ENCODE measurements around the gene COMMD1.
"Not testable (repeated sequence)": the region's sequence is repeated elsewhere in the genome, so short reads cannot be mapped to it uniquely, and the experiment has no call there.

COMMD1 gene

DNA sequence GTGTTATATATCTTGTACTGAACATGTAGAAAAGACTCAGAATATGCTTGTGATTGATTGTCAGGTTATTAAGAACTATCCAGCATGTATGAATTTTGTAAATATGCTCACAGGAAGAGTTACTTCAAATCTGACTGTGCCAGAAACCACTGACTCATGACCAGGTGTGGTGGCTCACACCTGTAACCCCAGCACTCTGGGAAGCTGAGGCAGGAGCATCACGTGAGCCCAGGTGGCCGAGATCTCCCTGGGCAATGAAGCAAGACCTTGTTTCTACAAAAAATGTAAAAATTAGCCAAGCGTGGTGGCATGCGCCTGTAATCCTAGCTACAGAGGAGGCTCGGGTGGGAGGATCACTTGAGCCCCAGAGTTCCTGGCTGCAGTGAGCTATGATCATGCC lies 126.6 kb downstream of the COMMD1 start:
- DNase-seq, result no peak

DNA sequence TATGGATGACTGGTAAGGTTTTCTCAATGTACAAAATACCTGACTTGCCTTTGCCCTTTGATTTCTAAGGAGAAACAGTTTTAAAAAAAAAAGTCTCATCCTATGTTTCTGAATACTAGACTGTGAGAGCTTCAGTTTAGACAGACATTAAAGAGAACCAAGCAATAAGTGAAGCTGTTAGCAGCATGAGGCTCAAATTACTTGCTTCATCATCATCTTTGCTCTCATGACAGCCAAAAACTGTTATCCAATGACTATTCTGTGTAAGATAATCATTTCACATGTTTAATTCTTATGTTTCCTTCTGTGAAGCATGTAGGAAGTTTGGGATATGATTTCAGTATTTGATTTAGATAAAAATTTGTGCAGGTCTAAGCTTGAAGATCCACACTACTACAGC lies 129.2 kb downstream of the COMMD1 start:
- DNase-seq, result no peak

DNA sequence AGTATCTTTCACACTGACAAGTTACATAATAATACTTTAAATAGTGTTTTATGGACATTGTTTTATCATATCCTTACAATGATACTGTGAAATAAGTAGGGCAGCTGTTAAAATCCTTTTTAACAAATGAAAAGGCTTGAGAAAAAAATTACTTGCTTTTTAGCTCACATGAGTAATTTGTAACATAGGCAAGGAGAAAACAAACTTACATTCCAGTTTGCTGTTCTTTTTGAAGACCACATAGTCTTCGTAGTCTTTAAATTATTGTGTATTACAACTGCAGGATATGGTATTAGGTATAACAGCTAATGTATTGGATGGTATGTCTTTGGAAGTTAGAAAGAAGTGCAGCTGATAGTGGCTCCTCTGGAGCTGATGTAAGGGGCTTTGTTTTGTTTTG lies 130.8 kb downstream of the COMMD1 start:
- DNase-seq, result no peak

DNA sequence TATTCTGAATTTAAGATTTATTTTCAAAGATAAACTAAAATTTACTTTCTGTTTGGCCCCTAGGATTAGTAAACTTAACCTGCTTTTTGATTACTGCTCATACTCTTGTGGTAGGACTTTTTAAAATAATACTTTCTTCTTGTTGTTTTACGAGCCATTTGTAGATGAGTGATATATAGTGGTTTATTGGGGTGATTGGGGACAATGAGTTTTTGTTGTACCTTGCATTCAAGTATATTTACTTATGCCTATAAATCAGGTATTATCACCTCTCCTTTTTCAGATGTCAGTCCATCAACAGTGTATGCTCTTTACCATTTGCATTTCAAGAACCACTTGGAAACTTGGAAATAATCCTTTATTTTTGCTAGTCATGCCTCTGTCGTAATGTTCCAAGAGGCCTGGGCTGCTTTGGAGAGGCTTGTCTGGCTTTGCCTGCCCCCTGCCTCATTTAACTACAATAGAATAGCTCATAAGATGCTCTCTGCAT lies 131.3 kb downstream of the COMMD1 start:
- no peak for DNase-seq

DNA sequence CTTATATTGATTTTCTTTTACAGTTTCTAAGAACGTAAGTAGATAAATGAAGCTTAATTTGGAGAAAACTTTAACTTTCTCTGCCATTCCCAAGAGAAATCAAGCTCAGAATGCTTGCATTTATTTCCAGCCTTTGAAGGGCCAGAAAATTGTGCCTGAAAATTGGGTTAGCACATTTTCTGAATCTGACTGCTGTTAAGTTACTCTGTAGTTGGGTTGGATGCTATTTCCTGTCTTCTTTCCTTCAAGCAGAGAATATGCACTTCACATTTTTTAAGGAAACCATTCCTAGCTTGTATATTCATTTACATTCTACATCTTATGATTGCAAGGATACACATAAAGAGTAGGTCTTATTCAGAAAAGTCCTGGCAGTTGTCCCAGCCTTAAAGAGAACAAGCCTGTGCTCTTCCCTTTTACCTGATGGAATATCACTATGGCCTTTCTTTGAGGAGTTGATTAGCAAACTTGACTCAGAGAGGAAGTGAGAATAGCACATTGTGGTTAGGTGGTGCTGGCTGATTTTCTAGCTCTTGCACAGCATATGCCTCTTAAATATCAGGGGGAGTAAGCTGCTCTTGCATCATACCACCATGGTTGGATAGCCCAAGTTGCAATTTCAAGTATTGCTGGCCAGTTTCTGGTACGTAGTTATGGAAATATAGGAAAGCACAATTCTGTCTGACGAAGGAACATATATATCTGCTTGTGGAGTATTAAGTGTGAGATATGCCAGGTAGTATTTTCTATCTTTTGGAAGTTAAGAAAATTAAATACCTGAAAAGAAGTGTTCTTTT lies 133.7 kb downstream of the COMMD1 start:
- no peak for DNase-seq

DNA sequence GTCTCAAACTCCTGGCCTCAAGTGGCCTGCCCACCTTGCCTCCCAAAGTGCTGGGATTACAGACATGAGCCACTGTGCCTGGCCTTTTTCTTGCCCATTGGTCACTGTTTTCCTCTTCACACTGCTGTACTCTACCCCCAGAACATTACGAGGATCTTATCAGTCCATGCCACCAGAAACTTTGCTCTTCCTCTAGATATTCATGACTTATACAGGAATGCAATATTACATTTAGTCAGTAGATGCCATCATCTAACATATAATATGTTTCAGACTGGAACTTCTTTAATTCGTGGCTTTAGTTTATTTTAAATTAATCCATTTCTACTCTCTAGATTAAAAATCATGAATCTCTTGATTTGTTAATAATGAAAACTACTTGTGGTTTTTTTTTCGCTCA lies 135.5 kb downstream of the COMMD1 start:
- DNase-seq, result no peak

DNA sequence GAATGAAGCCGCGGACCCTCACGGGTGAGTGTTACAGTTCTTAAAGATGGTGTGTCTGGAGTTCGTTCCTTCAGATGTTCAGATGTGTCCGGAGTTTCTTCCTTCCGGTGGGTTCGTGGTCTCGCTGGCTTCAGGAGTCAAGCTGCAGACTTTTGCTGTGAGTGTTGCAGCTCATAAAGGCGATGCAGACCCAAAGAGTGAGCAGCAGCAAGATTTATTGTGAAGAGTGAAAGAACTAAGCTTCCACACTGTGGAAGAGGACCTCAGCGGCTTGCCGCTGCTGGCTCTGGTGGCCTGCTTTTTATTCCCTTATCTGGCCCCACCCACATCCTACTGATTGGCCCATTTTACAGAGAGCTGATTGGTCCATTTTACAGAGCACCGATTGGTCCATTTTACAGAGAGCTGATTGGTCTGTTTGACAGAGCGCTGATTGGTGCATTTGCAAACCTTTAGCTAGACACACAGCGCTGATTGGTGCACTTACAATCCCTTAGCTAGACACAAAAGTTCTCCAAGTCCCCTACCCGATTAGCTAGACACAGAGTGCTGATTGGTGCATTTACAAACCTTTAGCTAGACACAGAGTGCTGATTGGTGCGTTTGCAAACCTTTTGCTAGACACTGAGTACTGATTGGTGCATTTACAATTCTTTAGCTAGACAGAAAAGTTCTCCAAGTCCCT lies 136.4 kb downstream of the COMMD1 start:
- not testable (repeated sequence) for DNase-seq

DNA sequence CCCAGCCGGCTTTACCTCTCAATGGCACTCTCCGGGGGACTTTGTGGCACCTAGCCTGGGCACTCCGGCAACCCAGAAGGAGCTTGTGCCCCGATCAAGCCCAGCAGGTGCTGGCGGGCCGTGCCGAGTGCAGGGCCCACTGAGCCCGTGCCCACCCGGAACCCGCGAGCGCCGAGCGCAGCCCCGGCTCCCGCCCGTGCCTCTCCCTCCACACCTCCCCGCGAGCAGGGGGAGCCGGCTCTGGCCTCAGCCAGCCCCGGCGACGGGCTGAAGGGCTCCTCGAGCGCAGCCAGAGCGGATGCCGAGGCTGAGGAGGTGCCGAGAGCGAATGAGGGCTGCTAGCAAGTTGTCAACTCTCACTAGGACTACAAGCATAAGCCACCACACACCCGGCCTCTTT lies 136.9 kb downstream of the COMMD1 start:
- no peak for DNase-seq

DNA sequence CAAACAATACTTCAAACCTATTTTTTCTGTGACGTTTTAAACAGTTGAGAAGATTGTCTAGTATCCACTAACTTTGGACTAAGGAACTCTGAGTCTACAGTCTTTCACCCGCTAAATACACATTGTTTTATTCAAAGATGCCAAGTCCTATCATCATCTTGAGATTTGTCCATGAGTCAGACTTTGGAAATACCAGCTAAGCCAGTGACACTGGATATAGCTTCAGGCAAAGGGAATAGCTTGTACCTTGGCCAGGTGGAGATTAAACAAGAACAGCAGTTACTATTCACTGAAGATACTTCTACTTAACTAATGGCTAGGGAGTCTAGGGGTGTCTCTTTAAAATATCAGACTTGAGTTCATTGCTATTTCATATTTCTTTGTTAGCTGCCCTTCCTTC lies 137.5 kb downstream of the COMMD1 start:
- DNase-seq, result no peak

DNA sequence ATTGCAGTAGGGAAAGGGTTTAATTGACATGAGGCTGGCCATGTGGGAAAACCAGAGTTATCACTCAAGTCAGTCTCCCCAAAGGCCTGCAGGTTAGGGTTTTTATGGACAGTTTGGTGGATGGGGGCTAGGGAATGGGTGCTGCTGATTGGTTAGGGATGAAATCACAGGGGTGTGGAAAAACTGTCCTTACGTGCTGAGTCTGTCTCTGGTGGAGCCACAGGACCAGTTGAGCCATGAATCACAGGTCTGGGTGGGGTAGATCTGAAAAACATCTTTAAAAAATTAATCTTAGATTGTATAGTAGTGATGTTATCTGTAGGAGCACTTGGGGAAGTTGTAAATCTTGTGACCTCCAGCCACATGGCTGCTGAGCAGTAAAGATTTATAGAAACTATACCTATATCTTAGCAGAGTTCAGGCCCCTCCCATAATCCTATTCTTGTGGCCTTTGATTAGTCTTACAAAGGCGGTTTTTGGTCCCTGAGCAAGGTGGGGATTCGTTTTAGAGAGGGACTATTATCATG lies 139.6 kb downstream of the COMMD1 start:
- DNase-seq, result no peak

DNA sequence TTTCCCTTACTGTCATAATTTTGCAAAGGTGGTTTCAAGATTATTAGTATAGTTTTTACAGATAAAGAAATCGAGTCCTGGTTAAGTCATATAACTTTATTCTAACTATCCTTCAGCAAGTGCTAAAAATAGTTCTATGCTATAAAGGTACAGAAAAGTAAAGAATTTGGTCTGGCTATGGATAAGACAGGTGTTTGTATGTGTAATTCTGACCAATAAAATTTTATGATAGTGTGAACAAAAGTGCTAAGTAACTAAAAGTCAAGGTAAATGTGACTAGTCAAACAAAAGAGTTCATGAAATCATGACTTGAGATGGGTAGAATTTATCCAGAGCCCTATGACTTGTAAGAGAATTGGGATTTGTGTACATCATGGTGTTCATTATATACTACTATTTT lies 140.7 kb downstream of the COMMD1 start:
- DNase-seq, result no peak

DNA sequence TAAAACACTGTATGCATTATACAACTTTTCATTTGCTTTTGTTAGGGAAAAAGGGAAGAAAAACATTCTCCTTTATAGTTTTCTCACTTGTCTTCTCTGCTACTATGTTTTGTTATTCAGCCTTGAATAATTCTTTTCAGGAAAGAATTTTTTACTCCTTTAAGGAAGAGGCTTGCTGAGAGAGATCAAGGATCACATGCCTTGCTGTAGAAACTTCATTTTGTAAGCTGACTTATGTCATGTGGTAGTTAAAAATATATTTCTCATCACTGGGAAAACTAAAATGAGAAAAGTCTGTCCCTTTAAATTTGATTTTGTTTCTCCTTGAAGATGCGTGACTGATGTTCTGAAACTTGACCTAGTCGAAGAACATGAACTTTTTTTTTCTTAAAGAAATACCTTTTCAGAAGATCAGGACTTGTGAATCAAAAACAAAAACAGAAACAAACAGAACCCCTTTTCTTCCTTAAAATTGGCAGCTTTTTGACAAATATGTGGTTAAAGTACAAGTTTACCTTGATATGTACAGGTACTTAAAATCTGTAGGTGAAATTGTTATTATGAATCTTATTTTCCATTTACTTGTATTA lies 145.1 kb downstream of the COMMD1 start:
- no peak for DNase-seq

DNA sequence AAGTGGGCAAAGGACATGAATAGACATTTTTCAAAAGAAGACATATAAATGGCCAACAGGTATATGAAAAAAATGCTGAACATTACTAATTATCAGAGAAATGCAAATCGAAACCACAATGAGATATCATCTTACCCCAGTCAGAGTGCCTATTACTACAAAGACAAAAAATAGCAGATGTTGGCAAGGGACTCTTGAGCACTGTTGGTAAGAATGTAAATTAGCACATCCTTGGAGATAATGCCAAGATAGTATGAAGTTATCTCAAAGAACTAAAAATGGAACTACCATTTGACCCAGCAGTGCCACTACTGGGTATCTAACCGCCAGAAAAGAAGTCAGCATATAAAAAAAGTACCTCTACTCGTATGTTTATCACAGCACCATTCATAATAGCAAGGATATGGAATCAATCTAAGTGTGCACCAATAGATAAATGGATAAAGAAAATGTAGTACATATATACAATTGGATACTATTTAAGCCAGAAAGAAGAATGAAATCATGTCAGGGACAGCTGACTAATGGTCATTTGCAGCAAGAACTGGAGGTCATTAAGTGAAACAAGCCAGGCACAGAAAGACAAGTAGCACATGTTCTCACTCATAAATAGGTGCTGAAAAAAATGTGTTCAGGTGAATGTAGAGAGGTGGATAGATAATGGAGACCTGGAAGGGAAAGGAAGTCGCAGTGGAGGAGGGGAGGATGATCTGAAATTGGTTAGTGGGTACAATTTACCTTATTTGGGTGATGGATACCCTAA lies 148.7 kb downstream of the COMMD1 start:
- DNase-seq, result no peak

DNA sequence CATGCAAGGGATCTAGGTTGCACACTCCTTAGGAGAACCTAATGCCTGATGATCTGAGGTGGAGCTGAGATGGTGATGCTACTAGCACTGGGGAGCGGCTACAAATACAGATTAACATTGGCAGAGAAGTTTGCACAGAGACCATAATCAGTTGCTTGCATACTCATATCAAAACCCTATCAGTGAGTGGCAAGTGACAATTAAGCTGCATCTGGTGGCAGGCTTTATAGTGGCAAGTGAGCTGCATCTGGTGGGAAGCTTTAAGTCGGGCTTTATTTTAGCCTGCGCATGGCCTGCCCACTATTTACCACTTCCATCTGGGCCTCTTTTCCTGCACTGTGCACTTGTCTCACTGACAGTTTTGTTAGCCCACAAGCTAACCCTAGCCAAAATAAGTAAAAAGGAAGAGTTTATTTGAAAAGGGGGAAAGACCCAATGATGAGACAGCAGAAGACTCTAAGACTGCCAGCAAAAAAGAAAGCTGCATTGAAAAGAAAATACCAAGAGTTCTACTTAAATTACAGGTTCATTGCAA lies 149.5 kb downstream of the COMMD1 start:
- DNase-seq, result no peak

DNA sequence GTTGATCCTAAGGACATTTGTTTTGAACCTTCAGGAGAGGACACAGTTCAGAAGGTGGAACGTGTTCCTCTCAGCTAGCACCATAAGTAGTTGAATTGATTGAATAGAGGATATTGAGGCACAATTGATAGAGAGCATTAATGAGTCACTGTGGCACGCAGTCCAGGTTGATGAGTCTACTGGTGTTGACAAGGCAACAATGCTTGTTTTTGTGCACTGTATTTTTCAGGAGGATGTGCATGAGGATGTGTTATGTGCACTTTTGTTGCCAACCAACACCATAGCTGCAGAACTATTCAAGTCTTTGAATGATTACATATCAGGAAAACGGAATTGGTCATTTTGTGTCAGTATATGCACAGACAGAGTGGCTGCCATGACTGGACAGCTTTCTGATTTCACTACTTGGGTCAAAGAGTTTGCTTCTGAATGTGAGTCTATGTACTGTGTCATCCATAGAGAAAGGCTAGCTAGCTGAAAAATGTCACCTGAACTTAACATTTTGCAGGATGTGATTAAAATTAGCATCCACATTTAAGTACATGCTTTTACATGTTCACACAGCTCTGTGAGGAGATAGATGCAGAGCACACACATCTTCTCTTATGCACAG lies 150.4 kb downstream of the COMMD1 start:
- no peak for DNase-seq

DNA sequence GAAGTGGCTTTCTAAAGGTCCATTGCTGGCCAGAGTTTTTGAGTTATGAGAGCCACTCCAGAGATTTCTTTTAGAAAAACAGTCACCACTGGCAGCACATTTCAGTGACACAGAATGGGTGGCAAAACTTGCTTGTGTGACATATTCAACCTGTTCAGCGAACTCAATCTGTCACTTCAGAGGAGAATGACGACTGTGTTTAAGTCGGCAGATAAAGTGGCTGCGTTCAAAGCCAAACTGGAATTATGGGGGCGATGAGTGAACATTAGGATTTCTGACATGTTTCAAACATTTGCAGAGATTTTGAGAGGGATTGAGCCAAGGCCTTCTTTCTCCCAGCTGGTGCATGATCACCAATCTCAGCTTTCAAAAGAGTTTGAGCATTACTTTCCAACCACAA lies 150.9 kb downstream of the COMMD1 start:
- no peak for DNase-seq

DNA sequence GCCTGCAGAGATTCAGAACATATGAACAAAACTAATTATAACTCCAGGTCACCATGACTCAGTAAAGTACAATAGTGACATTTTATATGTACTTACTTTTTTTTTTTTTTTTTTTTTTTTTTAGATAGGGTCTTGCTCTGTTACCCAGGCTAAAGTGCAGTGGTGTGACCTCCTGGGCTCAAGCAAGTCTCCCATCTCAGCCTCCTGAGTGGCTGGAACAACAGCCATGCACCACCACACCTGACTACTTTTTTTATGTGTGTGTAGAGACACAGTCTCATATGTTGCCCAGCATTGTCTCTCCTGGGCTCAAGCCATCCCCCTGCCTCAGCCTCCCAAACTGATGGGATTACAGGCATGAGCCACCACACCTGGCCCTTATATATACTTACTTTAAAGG lies 159.8 kb downstream of the COMMD1 start:
- DNase-seq, result no peak

DNA sequence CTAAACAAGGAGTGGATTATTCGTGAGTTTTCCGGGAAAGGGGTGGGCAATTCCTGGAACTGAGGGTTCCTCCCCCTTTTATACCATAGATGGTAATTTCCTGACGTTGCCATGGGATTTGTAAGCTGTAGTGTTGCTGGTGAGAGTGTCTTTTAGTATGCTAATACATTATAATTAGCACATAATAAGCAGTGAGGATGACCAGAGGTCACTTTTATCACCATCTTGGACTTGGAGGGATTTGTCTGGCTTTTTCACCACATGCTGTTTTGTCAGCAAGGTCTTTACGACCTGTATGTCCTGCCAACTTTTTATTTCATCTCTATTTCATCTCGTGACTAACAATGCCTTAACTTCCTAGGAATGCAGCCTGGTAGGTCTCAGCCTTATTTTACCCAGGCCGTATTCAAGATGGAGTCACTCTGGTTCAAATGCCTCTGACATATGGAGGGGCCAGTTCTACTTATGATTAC lies 165.7 kb downstream of the COMMD1 start:
- DNase-seq, result no peak

DNA sequence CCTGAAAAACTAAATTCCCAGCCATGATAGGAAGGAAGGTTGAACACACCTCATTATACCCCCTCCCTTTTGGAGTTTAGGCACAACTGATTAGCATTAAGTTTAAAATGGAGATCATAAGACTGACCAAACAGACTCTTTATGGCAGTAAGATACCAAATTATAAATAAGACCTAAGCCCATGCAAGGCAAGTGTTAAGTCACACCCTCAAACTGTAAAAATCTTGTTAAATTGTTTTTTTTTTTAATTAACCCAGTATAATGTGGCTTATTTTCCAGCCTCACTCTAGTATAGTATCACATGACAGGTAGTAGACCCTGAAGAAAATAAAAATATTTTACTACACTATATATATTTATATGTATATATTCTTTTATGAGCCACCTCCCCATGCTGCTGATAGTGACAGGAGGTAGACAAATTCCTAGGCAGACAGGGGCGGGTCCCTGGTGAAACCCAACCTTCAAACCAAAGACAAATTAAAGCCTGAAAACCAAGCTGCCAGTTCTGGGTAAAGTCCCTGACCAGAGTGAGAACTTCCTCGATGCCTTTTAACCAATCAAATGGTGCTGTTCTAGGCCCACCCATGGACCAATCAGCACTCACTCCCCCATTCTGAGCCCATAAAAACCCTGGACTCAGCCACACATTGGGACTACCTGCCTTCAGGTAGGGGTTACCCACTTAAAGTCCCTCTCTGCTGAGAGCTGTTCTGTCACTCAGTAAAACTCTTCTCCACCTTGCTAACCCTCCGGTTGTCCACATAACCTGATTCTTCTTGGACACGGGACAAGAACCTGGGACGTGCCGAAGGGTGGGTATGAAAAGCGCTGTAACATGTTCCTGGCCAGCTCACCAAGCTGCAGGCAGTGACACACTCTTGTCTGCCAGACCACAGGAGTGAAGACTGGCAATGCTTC lies 166.5 kb downstream of the COMMD1 start:
- no peak for DNase-seq

DNA sequence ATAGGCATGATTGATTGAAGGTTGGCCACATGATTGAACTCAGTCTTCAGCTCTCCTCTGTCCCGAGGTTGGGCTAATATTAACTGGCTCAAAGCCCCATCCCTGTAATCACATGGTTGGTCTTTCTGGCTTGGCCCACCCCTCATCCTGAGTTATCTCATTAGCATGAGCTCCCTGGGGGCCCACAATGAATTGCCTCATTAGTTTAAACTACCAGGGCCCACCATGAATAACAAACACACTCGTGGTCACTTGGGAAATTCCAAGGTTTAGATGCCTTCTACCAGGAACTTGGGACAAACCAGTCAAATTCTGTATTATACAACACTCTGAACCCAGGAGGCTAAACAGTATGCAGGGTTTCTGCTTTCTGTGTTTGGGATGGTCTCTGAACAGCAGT lies 168.8 kb downstream of the COMMD1 start:
- DNase-seq, result no peak

All from activated CD4-positive, alpha-beta T cell treated with anti-CD3 and anti-CD28 coated beads for 4 hours (primary cell).